Skeletal muscle satellite cell (primary cell): ENCODE measurements around the gene CCDC80.
"Not testable (repeated sequence)": the region's sequence is repeated elsewhere in the genome, so short reads cannot be mapped to it uniquely, and the experiment has no call there.

Experiments used
- H3K27me3 ChIP-seq: 2 replicates; pipeline ENCODE4 v1.7.0; 2013; ENCODE audit warnings: low read length; ENCODE audit not compliant: control insufficient read depth, insufficient read depth
- H3K36me3 ChIP-seq: 2 replicates; pipeline ENCODE4 v1.7.0; 2013; ENCODE audit warnings: mild to moderate bottlenecking, control low read depth, low read length; ENCODE audit not compliant: insufficient read depth
- H3K4me1 ChIP-seq: 2 replicates; pipeline ENCODE4 v1.7.0; 2013; ENCODE audit warnings: low read length; ENCODE audit not compliant: control insufficient read depth, insufficient read depth
- H3K4me2 ChIP-seq: 2 replicates; pipeline ENCODE4 v1.7.0; 2013; ENCODE audit warnings: mild to moderate bottlenecking, low read length
- H3K4me3 ChIP-seq: 2 replicates; pipeline ENCODE4 v1.7.0; 2013; ENCODE audit warnings: low read length
- H3K9ac ChIP-seq: 2 replicates; pipeline ENCODE4 v1.7.0; 2013; ENCODE audit warnings: mild to moderate bottlenecking, low read depth, low read length, moderate library complexity
- H3K9me3 ChIP-seq: replicated peaks from 2 replicates; pipeline ENCODE4 v1.7.0; 2013; ENCODE audit warnings: mild to moderate bottlenecking, control low read depth, low read length

The CCDC80 gene

DNA sequence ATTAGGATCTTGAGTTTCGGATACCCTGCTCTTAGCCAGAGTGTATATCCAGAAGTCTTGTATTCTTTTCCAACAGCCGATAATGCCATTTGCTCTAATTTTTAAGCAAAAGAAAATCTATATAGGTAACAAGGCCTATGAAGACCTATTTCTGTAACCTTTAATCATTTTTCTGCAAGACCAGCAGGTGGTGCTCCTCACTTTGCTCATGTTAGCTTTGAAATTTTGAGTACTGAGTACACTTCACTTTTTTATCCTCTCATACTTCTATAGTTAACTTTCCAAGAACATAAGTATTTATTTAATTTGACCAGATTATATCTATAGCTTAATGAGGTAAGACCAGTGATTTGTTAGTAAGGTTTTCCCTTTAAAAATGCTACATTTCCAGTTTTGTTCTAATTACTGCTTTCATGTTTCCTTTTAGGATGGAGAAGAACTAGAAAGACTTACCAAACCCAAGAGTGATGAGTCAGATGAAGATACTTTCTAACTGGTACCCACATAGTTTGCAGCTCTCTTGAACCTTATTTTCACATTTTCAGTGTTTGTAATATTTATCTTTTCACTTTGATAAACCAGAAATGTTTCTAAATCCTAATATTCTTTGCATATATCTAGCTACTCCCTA is 58.6 kb downstream of the CCDC80 start:
- H3K4me2 ChIP-seq = no peak overlapping the region
- H3K27me3 ChIP-seq = no peaks in the 10 kb centered on the region
- no peak overlapping the region for H3K4me3 ChIP-seq
- peaks cover 4% of the 10 kb centered on the region for H3K4me1 ChIP-seq
- H3K9me3 ChIP-seq = no peaks in the 10 kb centered on the region
- peaks cover 25% of the 10 kb centered on the region for H3K36me3 ChIP-seq
- H3K9ac ChIP-seq = no peak overlapping the region

DNA sequence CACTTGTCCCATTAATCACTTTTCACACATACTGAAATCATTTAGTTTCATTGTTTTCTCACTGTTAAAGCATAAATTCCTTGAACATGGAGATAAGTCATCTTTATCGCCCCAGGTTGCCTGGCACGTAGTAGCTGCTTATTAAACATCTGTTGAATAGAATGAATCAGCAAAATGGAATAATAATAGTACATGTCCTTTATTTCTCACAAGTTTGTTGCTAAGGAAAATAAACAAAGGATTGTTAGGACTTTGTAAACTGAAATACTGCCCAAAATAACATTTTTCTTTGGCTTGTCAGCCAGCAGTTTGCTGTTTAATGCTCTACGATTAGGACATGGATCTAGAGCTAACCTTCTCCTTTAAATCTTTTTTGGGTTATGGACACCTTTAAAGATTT is 61.2 kb downstream of the CCDC80 start:
- H3K4me3 ChIP-seq = no peak overlapping the region
- no peak overlapping the region for H3K4me2 ChIP-seq
- peaks cover 20% of the 10 kb centered on the region for H3K36me3 ChIP-seq
- H3K27me3 ChIP-seq = no peaks in the 10 kb centered on the region
- H3K9ac ChIP-seq = peak overlapping the region; percentile 34
- H3K4me1 ChIP-seq = no peaks in the 10 kb centered on the region
- no peaks in the 10 kb centered on the region for H3K9me3 ChIP-seq

DNA sequence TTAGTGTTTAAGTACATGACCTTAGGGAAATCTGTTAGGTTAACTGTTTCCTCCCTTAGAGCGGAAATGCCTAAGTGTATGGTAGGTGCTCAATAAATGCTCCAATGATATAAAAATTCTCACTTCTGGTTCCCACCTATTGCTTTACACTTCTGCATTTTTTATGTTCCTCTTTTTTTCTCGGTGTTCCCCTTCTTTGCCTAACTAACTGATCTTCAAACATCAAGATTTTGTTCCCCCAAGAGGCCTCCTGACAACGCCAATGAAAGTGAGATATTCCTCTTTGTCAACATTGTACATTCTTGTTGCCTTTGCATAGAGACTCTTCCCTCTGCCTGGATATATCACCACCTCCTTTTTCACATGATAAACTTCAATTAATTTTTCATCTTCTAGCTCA is 61.7 kb downstream of the CCDC80 start:
- Histone ChIP-seq H3K27me3 (no peaks in the 10 kb centered on the region), H3K4me1 (no peaks in the 10 kb centered on the region), H3K4me2 (no peak overlapping the region), H3K9me3 (no peaks in the 10 kb centered on the region), H3K4me3 (no peak overlapping the region), H3K9ac (no peak overlapping the region), H3K36me3 (peaks cover 16% of the 10 kb centered on the region)

GRCh38 chr3:112572701-112573100 is 68.2 kb downstream of the CCDC80 start:
- Histone ChIP-seq H3K36me3 (peaks cover 22% of the 10 kb centered on the region), H3K27me3 (no peaks in the 10 kb centered on the region), H3K9ac (no peak overlapping the region), H3K4me3 (no peak overlapping the region), H3K4me1 (peaks cover 4% of the 10 kb centered on the region), H3K9me3 (no peaks in the 10 kb centered on the region), H3K4me2 (no peak overlapping the region)

GRCh38 chr3:112569265-112569664 is 71.7 kb downstream of the CCDC80 start:
- H3K4me1 ChIP-seq = peaks cover 4% of the 10 kb centered on the region

GRCh38 chr3:112568642-112569041 is 72.3 kb downstream of the CCDC80 start:
- Histone ChIP-seq H3K4me3 (no peak overlapping the region), H3K27me3 (no peaks in the 10 kb centered on the region), H3K9me3 (no peaks in the 10 kb centered on the region), H3K4me2 (no peak overlapping the region), H3K9ac (no peak overlapping the region), H3K4me1 (peaks cover 4% of the 10 kb centered on the region), H3K36me3 (peaks cover 22% of the 10 kb centered on the region)

More at GRCh38 chr3:112569265-112569664, 71.7 kb downstream of the CCDC80 start:
- Histone ChIP-seq H3K36me3 (peaks cover 25% of the 10 kb centered on the region), H3K27me3 (no peaks in the 10 kb centered on the region), H3K4me3 (no peak overlapping the region), H3K4me2 (no peak overlapping the region), H3K9ac (no peak overlapping the region), H3K9me3 (no peaks in the 10 kb centered on the region)

DNA sequence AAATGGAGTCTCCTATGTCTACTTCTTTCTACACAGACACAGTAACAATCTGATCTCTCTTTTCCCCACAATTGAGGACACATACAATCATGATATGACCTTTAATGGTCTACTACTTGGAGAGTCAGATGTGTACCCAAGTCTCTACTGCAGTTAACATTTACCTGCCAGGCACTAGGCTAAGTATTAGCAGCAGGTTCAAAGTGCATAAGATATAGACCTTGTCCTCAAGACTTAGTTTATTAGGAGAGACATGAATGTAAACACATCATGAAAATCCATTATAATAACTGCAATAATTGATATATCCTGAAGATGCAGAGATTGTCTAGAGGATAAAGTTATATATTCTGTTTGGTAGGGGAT is 76.0 kb downstream of the CCDC80 start:
- Histone ChIP-seq H3K4me1 (peaks cover 6% of the 10 kb centered on the region), H3K9me3 (no peaks in the 10 kb centered on the region), H3K4me2 (no peak overlapping the region), H3K27me3 (no peaks in the 10 kb centered on the region), H3K36me3 (peaks cover 10% of the 10 kb centered on the region), H3K4me3 (no peak overlapping the region), H3K9ac (no peak overlapping the region)

GRCh38 chr3:112564247-112564939 is 76.5 kb downstream of the CCDC80 start:
- not testable (repeated sequence) for H3K9me3 ChIP-seq, H3K4me3 ChIP-seq, H3K27me3 ChIP-seq, H3K36me3 ChIP-seq, H3K4me2 ChIP-seq, H3K9ac ChIP-seq
- peaks cover 11% of the 10 kb centered on the region for H3K4me1 ChIP-seq

DNA sequence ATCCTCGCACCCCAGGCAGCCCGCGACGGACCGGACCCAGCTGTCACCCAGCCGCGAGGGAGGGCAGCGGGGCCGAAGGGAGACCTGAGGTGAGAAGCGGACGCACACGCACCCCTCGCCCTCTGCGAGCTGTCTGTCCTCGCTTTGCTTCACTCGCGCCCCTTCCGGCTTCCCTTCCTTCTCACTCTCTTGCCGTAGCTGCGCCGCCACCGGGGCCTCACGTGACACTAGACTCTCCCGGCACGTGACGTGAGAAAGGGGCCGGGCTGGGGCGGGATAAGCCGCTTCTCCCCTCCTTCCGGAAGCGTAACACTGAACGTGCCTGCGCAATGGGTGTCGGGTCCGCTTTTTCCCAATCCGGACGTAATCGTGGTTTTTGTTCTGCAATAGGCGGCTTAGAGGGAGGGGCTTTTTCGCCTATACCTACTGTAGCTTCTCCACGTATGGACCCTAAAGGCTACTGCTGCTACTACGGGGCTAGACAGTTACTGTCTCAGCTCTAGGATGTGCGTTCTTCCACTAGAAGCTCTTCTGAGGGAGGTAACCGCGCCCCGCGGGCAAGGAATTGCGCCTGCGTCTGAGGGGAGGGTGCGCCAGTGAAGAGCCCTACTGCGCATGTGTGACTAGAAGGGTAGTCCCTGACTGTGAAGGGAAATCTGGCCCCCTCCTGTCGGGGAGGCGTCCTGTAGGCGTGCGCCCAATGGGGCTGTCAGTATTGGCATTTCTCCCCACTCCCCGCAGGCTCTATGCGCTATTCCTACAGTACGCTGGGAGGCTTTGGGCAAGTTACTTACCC is 79.0 kb downstream of the CCDC80 start, which contains the start of the genes ATG3 and SLC35A5:
Gene ATG3 (minus strand): TSS at position 229 of the 796 bp plus-strand sequence. CDS start 434 bp downstream, outside the sequence.
Gene SLC35A5 (plus strand): TSS at position 312 of the 796 bp plus-strand sequence. CDS start 1,359 bp downstream, outside the sequence.
- no peaks in the 10 kb centered on the region for H3K9me3 ChIP-seq
- H3K27me3 ChIP-seq = no peaks in the 10 kb centered on the region
- H3K9ac ChIP-seq = peak within 1 kb of the TSS; percentile 93
- peaks cover 10% of the 10 kb centered on the region for H3K4me1 ChIP-seq
- no peaks in the 10 kb centered on the region for H3K36me3 ChIP-seq
- peak within 1 kb of the TSS; percentile 81 for H3K4me2 ChIP-seq
- H3K4me3 ChIP-seq = peak within 1 kb of the TSS; percentile 90

DNA sequence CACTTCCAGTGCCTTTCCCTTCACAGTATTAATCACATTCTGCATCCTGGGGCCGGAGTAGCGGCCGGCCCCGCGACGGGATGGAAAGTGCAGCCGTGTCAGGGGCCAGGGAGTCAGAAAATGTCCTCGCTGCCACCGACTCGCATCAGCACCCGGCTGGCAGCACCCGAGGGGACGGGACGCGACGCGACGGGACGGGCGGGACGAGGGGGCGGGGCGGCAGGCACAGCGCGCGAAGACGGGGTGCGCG is 79.5 kb downstream of the CCDC80 start:
- Histone ChIP-seq H3K9ac (peak overlapping the region; percentile 93), H3K4me2 (peak overlapping the region; percentile 81), H3K9me3 (no peaks in the 10 kb centered on the region), H3K4me1 (peaks cover 10% of the 10 kb centered on the region), H3K4me3 (peak overlapping the region; percentile 90), H3K27me3 (no peaks in the 10 kb centered on the region), H3K36me3 (no peaks in the 10 kb centered on the region)

GRCh38 chr3:112560721-112561483 is 80.0 kb downstream of the CCDC80 start:
- Histone ChIP-seq H3K27me3 (no peaks in the 10 kb centered on the region), H3K4me2 (peak overlapping the region; percentile 81), H3K36me3 (no peaks in the 10 kb centered on the region), H3K9ac (peak overlapping the region; percentile 93), H3K4me1 (peaks cover 10% of the 10 kb centered on the region), H3K9me3 (no peaks in the 10 kb centered on the region), H3K4me3 (peak overlapping the region; percentile 90)
